ENCODE data around the gene MON2.

MON2 gene

DNA sequence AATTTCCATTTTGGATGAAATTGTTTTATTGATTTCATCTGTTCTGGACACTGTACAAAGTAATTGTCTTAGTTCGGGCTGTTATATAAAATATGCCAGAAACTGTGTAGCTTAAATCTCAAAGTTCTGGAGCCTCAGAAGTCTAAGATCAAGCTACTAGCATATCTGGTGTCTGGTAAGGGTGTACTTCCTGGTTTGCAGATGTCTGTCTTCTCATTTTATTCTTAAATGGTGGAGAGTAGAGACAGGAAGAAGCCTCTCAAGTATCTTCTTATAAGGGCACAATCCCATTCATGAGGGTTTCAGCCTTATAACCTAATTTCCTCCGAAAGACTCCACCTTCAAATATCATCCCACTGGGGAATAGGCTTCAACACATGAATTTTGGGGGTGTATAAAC, 51.3 kb downstream of the MON2 start:
- no peak for DNase-seq
- Mint-ChIP-seq H3K27me3 (no peaks in the 10 kb centered on the region), H3K9me3 (peaks cover 5% of the 10 kb centered on the region), H3K36me3 (ENCODE audit: low read depth) (peaks cover 52% of the 10 kb centered on the region), H3K27ac (no peak overlapping the region), H3K4me3 (no peak overlapping the region), H3K4me1 (ENCODE audit: low read depth) (peaks cover 20% of the 10 kb centered on the region)

DNA sequence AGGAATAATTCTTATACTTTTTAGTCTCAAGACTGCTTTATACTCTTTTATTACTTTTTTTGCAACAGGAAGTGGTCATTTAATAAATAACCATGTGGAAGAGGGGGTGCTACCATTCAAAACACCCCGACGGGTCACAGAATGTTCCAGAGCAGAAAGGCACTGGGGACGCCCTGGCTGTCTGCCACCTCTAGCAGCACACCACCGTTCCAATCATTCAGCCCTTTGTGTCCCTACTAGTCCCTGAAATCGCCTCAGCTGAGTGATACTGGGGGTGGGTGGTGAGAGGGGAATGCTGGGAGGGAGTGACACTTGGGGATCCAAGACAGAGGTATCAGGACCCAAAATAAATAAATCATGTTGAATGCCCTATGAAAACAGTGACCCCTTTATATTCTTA, 52.4 kb downstream of the MON2 start:
- Mint-ChIP-seq H3K4me3 (no peak overlapping the region), H3K27ac (no peak overlapping the region), H3K9me3 (peaks cover 3% of the 10 kb centered on the region), H3K4me1 (ENCODE audit: low read depth) (peaks cover 27% of the 10 kb centered on the region), H3K27me3 (no peaks in the 10 kb centered on the region), H3K36me3 (ENCODE audit: low read depth) (peaks cover 45% of the 10 kb centered on the region)
- no peak for DNase-seq

DNA sequence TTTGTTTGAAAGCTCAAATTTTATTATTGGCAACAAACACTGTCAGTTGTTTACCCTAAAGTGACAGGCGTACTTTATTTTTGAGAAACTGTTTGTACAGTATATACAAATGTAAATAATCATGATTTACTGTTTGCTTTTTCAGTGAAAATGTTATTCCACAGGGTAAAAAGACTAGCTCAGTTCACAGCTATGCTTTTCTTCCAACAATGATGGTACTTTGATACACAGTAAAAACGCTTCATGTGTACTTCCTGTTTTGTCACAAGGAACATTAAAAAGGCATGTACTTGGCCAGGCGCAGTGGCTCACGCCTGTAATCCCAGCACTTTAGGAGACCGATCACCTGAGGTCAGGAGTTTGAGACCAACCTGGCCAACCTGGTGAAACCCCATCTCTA, 53.7 kb downstream of the MON2 start:
- no peak for DNase-seq
- H3K9me3 Mint-ChIP-seq, result no peaks in the 10 kb centered on the region
- H3K4me1 Mint-ChIP-seq (ENCODE audit: low read depth), result peaks cover 35% of the 10 kb centered on the region
- no peak overlapping the region for H3K27ac Mint-ChIP-seq
- no peaks in the 10 kb centered on the region for H3K27me3 Mint-ChIP-seq
- H3K36me3 Mint-ChIP-seq (ENCODE audit: low read depth), result peaks cover 38% of the 10 kb centered on the region
- H3K4me3 Mint-ChIP-seq, result no peak overlapping the region

DNA sequence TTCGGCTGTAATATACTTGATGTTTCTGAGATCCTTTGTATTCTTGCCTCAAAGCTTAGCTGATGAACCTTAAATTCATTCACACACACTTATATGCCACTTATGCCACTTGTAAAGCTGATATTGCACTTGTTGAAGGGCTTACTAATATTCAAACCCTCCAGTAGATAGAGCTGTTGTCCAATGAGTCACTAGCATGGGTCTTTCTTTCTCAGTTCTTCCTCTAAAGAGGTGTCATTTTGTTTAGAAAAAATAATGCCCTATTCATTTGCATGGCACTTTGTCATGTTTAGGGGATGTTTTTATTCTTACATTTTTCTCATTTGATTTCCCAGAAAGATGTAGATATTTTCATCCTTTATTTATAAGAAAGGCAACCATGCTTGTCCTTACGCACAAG, 56.4 kb downstream of the MON2 start:
- no peak for DNase-seq
- no peak overlapping the region for H3K4me3 Mint-ChIP-seq
- peaks cover 37% of the 10 kb centered on the region for H3K4me1 Mint-ChIP-seq (ENCODE audit: low read depth)
- peak overlapping the region; percentile 48 for H3K27ac Mint-ChIP-seq
- peaks cover 52% of the 10 kb centered on the region for H3K36me3 Mint-ChIP-seq (ENCODE audit: low read depth)
- no peaks in the 10 kb centered on the region for H3K9me3 Mint-ChIP-seq
- H3K27me3 Mint-ChIP-seq, result no peaks in the 10 kb centered on the region

DNA sequence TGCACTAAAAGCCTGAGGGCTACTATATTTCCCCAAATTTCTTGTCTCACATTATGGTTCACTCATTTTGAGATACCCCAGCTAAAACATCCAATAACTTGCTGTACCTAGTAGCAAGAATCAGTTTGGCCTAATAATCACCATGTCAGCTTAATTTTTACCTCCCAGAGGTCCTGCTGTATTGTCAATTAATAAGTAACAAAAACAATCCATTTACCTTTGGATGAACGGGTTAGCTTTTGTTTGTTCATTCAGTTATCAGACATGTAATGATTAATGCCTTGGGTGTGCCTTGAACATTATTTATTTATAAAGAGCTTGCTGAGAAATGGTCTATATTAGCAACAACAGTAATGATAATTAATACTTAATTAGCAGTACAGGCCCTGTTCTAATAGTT, 57.0 kb downstream of the MON2 start:
- DNase-seq, result no peak
- Mint-ChIP-seq H3K27me3 (no peaks in the 10 kb centered on the region), H3K36me3 (ENCODE audit: low read depth) (peaks cover 52% of the 10 kb centered on the region), H3K9me3 (no peaks in the 10 kb centered on the region), H3K4me3 (no peak overlapping the region), H3K4me1 (ENCODE audit: low read depth) (peaks cover 37% of the 10 kb centered on the region), H3K27ac (peak overlapping the region; percentile 52)

DNA sequence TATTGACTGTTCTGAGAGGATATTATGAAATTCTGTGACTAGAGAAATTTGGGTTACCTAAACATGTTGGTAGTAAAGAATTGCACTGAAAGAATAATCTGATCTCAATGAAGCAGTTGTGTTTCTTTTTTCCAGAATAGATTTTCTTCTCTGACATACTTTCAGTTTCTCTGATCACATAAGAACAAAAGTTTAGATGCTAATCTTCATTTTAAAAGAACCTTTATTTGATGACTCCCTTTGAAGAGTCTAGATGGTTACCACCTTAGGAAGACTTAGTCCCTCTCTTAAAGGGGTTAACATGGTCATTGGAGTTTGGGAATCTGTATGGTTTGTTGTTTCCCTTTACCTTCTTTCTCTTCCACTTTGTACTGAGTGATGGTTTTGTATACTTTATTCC, 58.6 kb downstream of the MON2 start:
- no peaks in the 10 kb centered on the region for H3K9me3 Mint-ChIP-seq
- DNase-seq, result no peak
- H3K4me1 Mint-ChIP-seq (ENCODE audit: low read depth), result peaks cover 34% of the 10 kb centered on the region
- no peaks in the 10 kb centered on the region for H3K27me3 Mint-ChIP-seq
- peaks cover 50% of the 10 kb centered on the region for H3K36me3 Mint-ChIP-seq (ENCODE audit: low read depth)
- peak overlapping the region; percentile 63 for H3K27ac Mint-ChIP-seq
- no peak overlapping the region for H3K4me3 Mint-ChIP-seq

DNA sequence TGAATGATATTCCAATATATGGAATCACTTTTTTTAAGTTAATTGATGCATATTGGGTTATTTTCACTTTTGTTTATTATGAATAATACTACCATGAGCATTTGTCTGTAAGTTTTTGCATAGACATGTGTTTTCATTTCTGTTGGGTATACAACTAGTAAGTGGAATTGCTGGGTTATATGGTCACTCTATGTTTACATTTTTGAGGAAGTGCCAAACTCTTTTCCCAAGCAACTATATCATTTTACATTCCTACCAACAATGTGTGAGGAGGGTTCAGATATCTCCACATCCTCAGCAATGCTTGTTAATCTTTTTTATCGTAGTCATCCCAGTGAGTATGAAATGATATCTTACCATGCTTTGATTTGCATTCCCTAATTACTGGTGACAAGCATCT, 64.0 kb downstream of the MON2 start:
- Mint-ChIP-seq H3K27me3 (no peaks in the 10 kb centered on the region), H3K27ac (no peak overlapping the region), H3K36me3 (ENCODE audit: low read depth) (peaks cover 74% of the 10 kb centered on the region), H3K9me3 (no peaks in the 10 kb centered on the region), H3K4me3 (no peak overlapping the region), H3K4me1 (ENCODE audit: low read depth) (peaks cover 13% of the 10 kb centered on the region)
- DNase-seq, result no peak

DNA sequence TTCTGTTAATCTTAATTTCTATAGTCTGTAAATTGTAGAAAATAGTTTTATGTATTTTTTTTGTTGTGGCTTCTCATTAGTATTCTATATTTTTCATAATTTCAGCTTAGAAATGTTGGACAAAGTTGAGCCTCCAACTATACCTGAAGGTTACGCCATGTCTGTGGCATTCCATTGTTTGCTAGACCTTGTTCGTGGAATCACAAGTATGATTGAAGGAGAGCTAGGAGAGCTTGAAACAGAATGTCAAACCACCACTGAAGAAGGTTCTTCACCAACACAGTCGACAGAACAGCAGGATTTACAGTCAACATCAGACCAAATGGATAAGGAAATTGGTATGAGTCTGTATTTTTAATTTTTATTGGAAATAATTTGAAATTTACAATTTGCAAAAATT, 65.7 kb downstream of the MON2 start:
- Mint-ChIP-seq H3K36me3 (ENCODE audit: low read depth) (peaks cover 71% of the 10 kb centered on the region), H3K4me3 (no peak overlapping the region), H3K9me3 (no peaks in the 10 kb centered on the region), H3K27me3 (no peaks in the 10 kb centered on the region), H3K27ac (no peak overlapping the region), H3K4me1 (ENCODE audit: low read depth) (peaks cover 5% of the 10 kb centered on the region)
- no peak for DNase-seq

DNA sequence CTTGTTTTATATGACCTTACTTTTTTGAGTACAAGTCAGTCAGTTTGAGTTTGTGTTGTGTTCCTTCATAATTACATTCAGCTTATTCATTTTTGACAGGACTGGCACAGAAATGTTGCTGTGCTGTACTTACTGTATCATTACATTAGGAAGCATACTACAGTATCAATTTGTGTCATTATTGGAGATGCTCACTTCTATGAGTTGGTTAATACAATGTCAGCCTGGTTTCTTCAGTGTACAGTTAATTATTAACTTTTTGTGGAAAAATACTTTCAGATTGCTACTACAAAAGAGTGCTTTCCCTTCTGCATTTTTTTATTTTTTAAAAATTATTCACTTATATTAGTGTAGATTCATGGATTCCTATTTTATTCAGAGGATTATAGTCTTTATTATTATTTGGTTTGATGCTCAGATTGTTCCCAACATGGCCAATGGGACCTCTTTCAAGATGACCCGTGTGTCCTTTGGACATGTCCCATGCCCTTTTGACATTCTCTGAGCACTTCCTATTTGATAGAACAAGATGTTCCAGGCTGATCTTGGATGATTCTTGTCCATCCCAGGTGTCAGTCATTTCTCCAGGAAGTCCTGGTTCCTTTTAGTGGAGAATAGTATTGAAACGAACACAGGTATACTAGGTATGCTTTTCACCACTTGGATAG, 66.6 kb downstream of the MON2 start:
- DNase-seq, result no peak
- Mint-ChIP-seq H3K27ac (no peak overlapping the region), H3K36me3 (ENCODE audit: low read depth) (peaks cover 71% of the 10 kb centered on the region), H3K4me3 (no peak overlapping the region), H3K4me1 (ENCODE audit: low read depth) (peaks cover 6% of the 10 kb centered on the region), H3K27me3 (no peaks in the 10 kb centered on the region), H3K9me3 (no peaks in the 10 kb centered on the region)

DNA sequence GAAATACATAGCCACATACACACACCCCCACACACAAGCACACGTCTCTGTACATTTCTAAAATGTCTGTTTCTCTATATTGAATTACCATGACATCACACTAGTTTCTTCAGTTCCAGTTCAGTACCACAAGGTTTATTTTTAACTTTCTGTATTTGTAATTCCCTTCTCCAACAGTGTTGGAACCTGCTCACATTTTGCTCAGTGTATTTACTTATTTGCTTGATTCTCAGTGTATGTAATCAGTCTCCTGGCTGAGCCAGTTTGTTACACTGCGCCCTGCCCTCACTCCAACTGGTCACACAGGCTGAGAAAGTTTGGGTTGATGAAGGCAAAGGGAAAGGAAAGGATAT, 67.1 kb downstream of the MON2 start:
- H3K4me3 Mint-ChIP-seq, result no peak overlapping the region
- peaks cover 69% of the 10 kb centered on the region for H3K36me3 Mint-ChIP-seq (ENCODE audit: low read depth)
- no peaks in the 10 kb centered on the region for H3K27me3 Mint-ChIP-seq
- no peak for DNase-seq
- no peaks in the 10 kb centered on the region for H3K9me3 Mint-ChIP-seq
- peaks cover 6% of the 10 kb centered on the region for H3K4me1 Mint-ChIP-seq (ENCODE audit: low read depth)
- peak overlapping the region; percentile 9 for H3K27ac Mint-ChIP-seq

DNA sequence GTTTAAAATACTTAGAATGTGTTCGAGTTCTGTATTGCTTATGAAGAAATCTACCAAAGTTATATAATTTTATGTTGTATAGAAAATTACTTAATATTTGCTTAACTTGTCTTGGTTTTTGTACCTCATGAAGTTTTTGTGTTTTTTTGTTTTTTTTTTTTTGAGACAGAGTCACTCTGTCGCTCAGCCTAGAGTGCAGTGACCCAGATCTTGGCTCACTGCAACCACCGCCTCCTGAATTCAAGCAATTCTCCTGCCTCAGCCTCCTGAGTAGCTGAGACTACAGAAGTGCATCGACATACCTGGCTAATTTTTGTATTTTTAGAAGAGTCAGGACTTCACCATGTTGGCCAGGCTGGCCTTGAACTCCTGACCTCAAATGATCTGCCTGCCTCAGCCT, 69.9 kb downstream of the MON2 start:
- H3K9me3 Mint-ChIP-seq, result no peaks in the 10 kb centered on the region
- H3K27ac Mint-ChIP-seq, result no peak overlapping the region
- H3K36me3 Mint-ChIP-seq (ENCODE audit: low read depth), result peaks cover 64% of the 10 kb centered on the region
- H3K4me3 Mint-ChIP-seq, result no peak overlapping the region
- no peaks in the 10 kb centered on the region for H3K27me3 Mint-ChIP-seq
- no peak for DNase-seq
- peaks cover 6% of the 10 kb centered on the region for H3K4me1 Mint-ChIP-seq (ENCODE audit: low read depth)

DNA sequence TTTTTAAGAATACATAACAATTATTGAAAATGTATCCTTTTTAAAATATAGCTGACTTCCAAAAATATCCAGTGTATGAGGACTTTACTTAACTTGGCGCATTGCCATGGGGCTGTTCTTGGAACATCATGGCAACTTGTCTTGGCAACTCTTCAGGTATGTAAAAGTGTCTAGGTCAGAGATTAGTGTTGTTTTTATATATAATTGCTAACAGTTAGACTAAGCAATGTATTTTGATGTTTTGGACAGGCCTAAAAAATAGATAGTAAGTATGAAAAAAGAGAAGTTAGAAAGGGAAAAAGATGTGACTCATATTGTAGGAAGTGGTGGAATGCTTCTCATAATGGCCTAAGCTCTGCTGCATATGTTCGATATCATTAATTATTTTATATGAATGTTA, 70.9 kb downstream of the MON2 start:
- no peak for DNase-seq
- Mint-ChIP-seq H3K4me1 (ENCODE audit: low read depth) (peaks cover 11% of the 10 kb centered on the region), H3K4me3 (no peak overlapping the region), H3K9me3 (no peaks in the 10 kb centered on the region), H3K27me3 (no peaks in the 10 kb centered on the region), H3K36me3 (ENCODE audit: low read depth) (peaks cover 62% of the 10 kb centered on the region), H3K27ac (no peak overlapping the region)

DNA sequence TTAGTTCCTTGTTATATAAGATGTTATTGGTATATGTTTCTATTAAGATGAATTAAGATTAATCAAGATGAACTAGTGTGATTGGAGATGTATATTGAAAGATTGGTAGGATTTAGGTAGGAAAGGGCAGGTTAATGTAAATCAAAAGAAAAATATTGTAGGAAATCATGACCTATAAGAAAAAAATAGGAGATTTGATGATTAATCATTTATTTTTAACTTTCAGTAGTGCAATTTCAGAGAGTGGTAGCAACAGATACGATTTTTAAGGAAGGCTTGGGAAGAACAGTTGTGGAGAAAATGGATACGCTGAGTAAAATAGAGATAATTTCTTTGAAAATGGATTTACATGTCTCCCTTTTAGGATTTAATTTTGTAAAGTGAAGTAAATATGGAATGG, 73.7 kb downstream of the MON2 start:
- Mint-ChIP-seq H3K4me3 (no peak overlapping the region), H3K9me3 (no peaks in the 10 kb centered on the region), H3K27ac (no peak overlapping the region), H3K27me3 (no peaks in the 10 kb centered on the region), H3K4me1 (ENCODE audit: low read depth) (peaks cover 14% of the 10 kb centered on the region), H3K36me3 (ENCODE audit: low read depth) (peaks cover 66% of the 10 kb centered on the region)
- no peak for DNase-seq

DNA sequence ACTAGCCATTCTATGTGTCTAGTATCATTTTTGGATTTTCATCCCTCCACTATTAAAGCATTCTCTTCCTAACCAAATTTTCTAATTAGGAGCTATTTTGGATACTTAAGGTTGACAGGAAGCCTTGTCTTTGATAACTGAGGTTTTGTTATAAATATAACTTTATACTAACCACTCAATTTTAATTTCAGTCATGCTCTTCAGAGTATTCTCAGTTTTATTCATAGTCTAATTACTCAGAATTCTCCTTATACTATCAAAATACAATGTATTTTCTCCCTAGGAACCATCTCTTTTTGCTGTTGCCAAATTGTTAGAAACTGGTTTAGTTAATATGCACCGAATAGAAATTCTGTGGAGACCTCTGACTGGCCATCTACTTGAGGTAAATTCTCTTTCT, 76.2 kb downstream of the MON2 start:
- Mint-ChIP-seq H3K9me3 (no peaks in the 10 kb centered on the region), H3K36me3 (ENCODE audit: low read depth) (peaks cover 66% of the 10 kb centered on the region), H3K4me1 (ENCODE audit: low read depth) (peaks cover 12% of the 10 kb centered on the region), H3K27me3 (no peaks in the 10 kb centered on the region), H3K4me3 (no peak overlapping the region), H3K27ac (peak overlapping the region; percentile 74)
- DNase-seq, result no peak

DNA sequence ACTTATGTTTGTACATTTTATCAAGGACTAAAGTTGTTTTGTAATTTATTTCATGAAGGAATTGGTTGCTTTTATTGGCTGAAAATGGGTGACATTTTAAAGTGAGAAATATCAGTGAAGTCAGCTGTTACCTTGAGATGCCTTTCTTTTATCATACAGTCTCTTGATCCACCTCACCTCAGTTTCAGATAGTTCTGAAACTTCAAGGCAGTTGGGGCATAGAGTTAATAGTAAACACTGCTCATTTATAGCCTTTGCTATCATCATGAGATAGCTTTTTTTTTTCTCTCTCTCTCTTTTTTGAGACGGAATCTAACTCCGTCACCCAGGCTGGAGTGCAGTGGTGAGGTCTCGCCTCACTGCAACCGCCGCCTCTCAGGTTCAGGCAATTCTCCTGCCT, 76.7 kb downstream of the MON2 start:
- Mint-ChIP-seq H3K4me3 (no peak overlapping the region), H3K27me3 (no peaks in the 10 kb centered on the region)

DNA sequence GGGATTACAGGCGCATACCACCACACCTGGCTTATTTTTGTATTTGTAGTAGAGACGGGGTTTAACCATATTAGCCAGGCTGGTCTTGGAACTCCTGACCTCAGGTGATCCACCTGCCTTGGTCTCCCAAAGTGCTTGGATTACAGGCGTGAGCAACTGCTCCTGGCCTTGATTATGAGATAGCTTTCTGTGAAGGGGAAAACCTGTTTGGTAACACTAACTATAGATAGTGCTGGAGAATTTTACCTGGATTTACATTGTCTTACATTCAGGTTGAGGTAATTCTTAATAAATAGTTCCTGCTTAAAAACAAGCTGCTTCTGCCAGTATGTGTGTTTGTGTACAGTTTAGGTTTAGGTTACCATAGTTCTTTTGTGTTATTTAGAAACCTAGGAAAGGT, 77.1 kb downstream of the MON2 start:
- Mint-ChIP-seq H3K27me3 (no peaks in the 10 kb centered on the region), H3K9me3 (no peaks in the 10 kb centered on the region), H3K27ac (peak overlapping the region; percentile 44), H3K4me3 (no peak overlapping the region), H3K36me3 (ENCODE audit: low read depth) (peaks cover 65% of the 10 kb centered on the region), H3K4me1 (ENCODE audit: low read depth) (peaks cover 12% of the 10 kb centered on the region)
- DNase-seq, result no peak

More for the DNA sequence above, 76.7 kb downstream of the MON2 start:
- peaks cover 12% of the 10 kb centered on the region for H3K4me1 Mint-ChIP-seq (ENCODE audit: low read depth)
- H3K36me3 Mint-ChIP-seq (ENCODE audit: low read depth), result peaks cover 66% of the 10 kb centered on the region
- peak overlapping the region; percentile 44 for H3K27ac Mint-ChIP-seq
- no peak for DNase-seq
- no peaks in the 10 kb centered on the region for H3K9me3 Mint-ChIP-seq
